Erythroblast (primary cell): ENCODE measurements around the gene RABGGTA.

Experiments
- DNase-seq, 2 experiments: peaks; one replicate each; lab custom pipeline; 2025; lab: John Stamatoyannopoulos, UW
- GATA1 ChIP-seq: IDR thresholded peaks from 2 replicates; pipeline ENCODE4 v1.6.1; 2011; ENCODE audit warnings: low read depth, mild to moderate bottlenecking, control low read depth, low read length, moderate library complexity
- POLR2A ChIP-seq: IDR thresholded peaks from 2 replicates; pipeline ENCODE4 v1.6.1; 2011; ENCODE audit warnings: mild to moderate bottlenecking, low read length

Gene RABGGTA

GRCh38 chr14:24293525-24293924, 22.1 kb upstream of the RABGGTA start:
- TF ChIP-seq POLR2A (no peak), GATA1 (no peak)

GRCh38 chr14:24292118-24292807, 20.9 kb upstream of the RABGGTA start:
- TF ChIP-seq GATA1 = no peak
- TF ChIP-seq POLR2A = no peak
- DNase-seq = no peak

More at GRCh38 chr14:24293525-24293924, 22.1 kb upstream of the RABGGTA start:
- no peak for DNase-seq

GRCh38 chr14:24291446-24292117, 20.2 kb upstream of the RABGGTA start:
- DNase-seq = no peak
- TF ChIP-seq GATA1 (no peak), POLR2A (no peak)

- no peak for DNase-seq
- TF ChIP-seq GATA1 (no peak), POLR2A (no peak)
Observed at GRCh38 chr14:24290746-24291145, 19.3 kb upstream of the RABGGTA start.

GRCh38 chr14:24289649-24290280, 18.4 kb upstream of the RABGGTA start:
- TF ChIP-seq POLR2A (no peak), GATA1 (no peak)
- DNase-seq = no peak

GRCh38 chr14:24286996-24287395, 15.6 kb upstream of the RABGGTA start:
- no peak for DNase-seq
- TF ChIP-seq POLR2A (no peak), GATA1 (no peak)

- no peak for DNase-seq
- TF ChIP-seq POLR2A = no peak
- TF ChIP-seq GATA1 = no peak
Observed at GRCh38 chr14:24285351-24285750, 14.0 kb upstream of the RABGGTA start.

- TF ChIP-seq GATA1 (no peak), POLR2A (no peak)
- no peak for DNase-seq
Observed at GRCh38 chr14:24284501-24285035, 13.2 kb upstream of the RABGGTA start.

GRCh38 chr14:24283796-24284460, 12.5 kb upstream of the RABGGTA start:
- TF ChIP-seq GATA1 (no peak), POLR2A (no peak)
- DNase-seq = no peak

- TF ChIP-seq GATA1 (no peak), POLR2A (no peak)
- DNase-seq = no peak
Observed at GRCh38 chr14:24282736-24283135, 11.3 kb upstream of the RABGGTA start.

- no peak for TF ChIP-seq GATA1
- TF ChIP-seq POLR2A = no peak
- no peak for DNase-seq
Observed at GRCh38 chr14:24281636-24282035, 10.2 kb upstream of the RABGGTA start.

GRCh38 chr14:24280797-24281460, 9.5 kb upstream of the RABGGTA start:
- DNase-seq = no peak
- TF ChIP-seq GATA1 (no peak), POLR2A (no peak)
